SU-DHL-6 (cell line): ENCODE data around the gene GDA.

ENCODE experiments used
- H2AFZ ChIP-seq: fragments of 200-600 bp; sonication (generic); 2 replicates; pipeline ENCODE4 v1.6.1; 2014; ENCODE audit warnings: low read depth, mild to moderate bottlenecking, moderate library complexity, mixed read lengths, antibody characterized with exemption, low read length; ENCODE audit not compliant: severe bottlenecking
- H3F3A ChIP-seq: fragments of 200-600 bp; shearing (Covaris generic); 2 replicates; pipeline ENCODE4 v1.6.0; 2016; ENCODE audit warnings: antibody characterized with exemption, mild to moderate bottlenecking; ENCODE audit not compliant: insufficient read depth
- H3K27ac ChIP-seq: fragments of 200-600 bp; sonication (generic); 2 replicates; pipeline ENCODE4 v1.5.1; 2016; ENCODE audit warnings: low read depth, mild to moderate bottlenecking, low read length, moderate library complexity, mixed read lengths
- H3K27me3 ChIP-seq: fragments of 200-600 bp; sonication (generic), shearing (Covaris generic); 2 replicates; pipeline ENCODE4 v1.6.0; 2014; ENCODE audit warnings: mild to moderate bottlenecking, low read length
- H3K36me3 ChIP-seq: fragments of 200-600 bp; sonication (generic); 2 replicates; pipeline ENCODE4 v1.6.1; 2014; ENCODE audit warnings: mild to moderate bottlenecking, low read length, mixed read lengths
- H3K4me2 ChIP-seq: fragments of 300-600, 200-600 bp; shearing (Covaris generic), sonication (generic); 2 replicates; pipeline ENCODE4 v1.6.0; 2014; ENCODE audit warnings: low read length, low read depth, mild to moderate bottlenecking; ENCODE audit not compliant: poor library complexity, severe bottlenecking
- H3K4me3 ChIP-seq: fragments of 200-600 bp; sonication (generic); 2 replicates; pipeline ENCODE4 v1.5.1; 2014; ENCODE audit warnings: antibody characterized with exemption, low read length, mild to moderate bottlenecking, mixed read lengths; ENCODE audit not compliant: insufficient read depth, poor library complexity, severe bottlenecking
- H3K79me2 ChIP-seq: fragments of 200-600 bp; sonication (generic); 2 replicates; pipeline ENCODE4 v1.6.1; 2014; ENCODE audit warnings: mild to moderate bottlenecking, low read length, moderate library complexity; ENCODE audit not compliant: insufficient read depth
- H3K9ac ChIP-seq: fragments of 200-600 bp; sonication (generic); 2 replicates; pipeline ENCODE4 v1.7.0; 2014; ENCODE audit warnings: mild to moderate bottlenecking, low read length
- H3K9me2 ChIP-seq: fragments of 200-600 bp; sonication (generic); replicated peaks from 2 replicates; pipeline ENCODE4 v1.6.1; 2014; ENCODE audit warnings: low read length; ENCODE audit not compliant: insufficient read depth
- H3K9me3 ChIP-seq: fragments of 200-600 bp; sonication (generic); 2 replicates; pipeline ENCODE4 v1.6.1; 2014; ENCODE audit warnings: low read length, mixed read lengths; ENCODE audit not compliant: insufficient read depth
- H4K20me1 ChIP-seq: fragments of 200-600 bp; sonication (generic); 2 replicates; pipeline ENCODE4 v1.6.1; 2014; ENCODE audit warnings: low read depth, mild to moderate bottlenecking, antibody characterized with exemption, low read length, moderate library complexity, mixed read lengths
- EZH2phosphoT487 ChIP-seq: fragments of 200-600 bp; sonication (generic), shearing (Covaris generic); conservative IDR thresholded peaks from 2 replicates; pipeline ENCODE4 v1.6.1; 2018; ENCODE audit warnings: mild to moderate bottlenecking, antibody characterized with exemption, low read length, moderate library complexity, mixed read lengths
- TF ChIP-seq, protein P1 (sequence below): fragments of 200-600 bp; sonication (generic); IDR thresholded peaks from one replicate; pipeline ENCODE4 v1.5.1; 2017; ENCODE audit warnings: antibody characterized with exemption, mild to moderate bottlenecking, low read length, moderate library complexity; ENCODE audit not compliant: insufficient read depth, poor library complexity, severe bottlenecking

The GDA gene

DNA sequence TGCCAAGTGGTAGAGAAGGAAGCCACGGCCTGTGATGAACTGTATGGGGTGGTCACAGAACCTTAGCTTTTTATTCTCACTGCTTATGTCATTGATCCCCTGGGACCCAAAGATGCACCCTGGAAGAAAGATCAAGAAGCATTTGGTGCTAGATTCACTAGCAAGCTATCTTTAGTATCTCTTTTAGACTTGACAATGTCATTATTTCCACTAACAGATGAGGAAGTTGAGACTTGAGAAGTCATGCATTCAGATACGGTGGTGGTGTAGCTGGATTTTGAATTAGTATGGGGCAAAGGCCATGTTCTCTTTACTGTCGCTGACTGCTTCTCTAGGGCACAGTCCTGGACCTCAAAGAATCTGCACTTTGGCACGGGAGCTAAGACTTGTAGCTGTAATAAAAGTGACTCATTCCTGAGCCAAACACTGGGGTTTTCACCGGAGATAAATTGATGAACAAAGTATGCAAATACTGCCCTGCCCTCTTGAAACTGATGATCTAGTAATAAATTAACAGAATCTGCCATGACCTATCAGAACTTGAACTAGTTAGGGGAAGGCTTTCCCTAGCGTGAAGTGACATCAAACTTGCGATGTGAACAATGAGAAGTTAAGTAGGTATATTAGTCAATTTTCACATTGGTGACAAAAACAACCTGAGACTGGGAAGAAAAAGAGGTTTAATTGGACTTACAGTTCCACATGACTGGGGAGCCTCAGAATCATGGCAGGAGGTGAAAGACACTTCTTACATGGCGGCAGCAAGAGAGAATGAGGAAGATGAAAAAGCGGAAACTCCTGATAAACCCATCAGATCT lies 5.4 kb downstream of the GDA start:
- Histone ChIP-seq H3K27ac (no peak overlapping the region), H4K20me1 (no peaks in the 10 kb centered on the region), H3K79me2 (no peaks in the 10 kb centered on the region), H3K36me3 (no peaks in the 10 kb centered on the region), H3F3A (no peaks in the 10 kb centered on the region), H3K4me3 (no peak overlapping the region), H3K9me3 (no peaks in the 10 kb centered on the region), H3K27me3 (no peaks in the 10 kb centered on the region), H3K9ac (no peak overlapping the region), H2AFZ (no peak overlapping the region), H3K4me2 (no peak overlapping the region), H3K9me2 (no peaks in the 10 kb centered on the region)
- TF ChIP-seq, protein P1, sequence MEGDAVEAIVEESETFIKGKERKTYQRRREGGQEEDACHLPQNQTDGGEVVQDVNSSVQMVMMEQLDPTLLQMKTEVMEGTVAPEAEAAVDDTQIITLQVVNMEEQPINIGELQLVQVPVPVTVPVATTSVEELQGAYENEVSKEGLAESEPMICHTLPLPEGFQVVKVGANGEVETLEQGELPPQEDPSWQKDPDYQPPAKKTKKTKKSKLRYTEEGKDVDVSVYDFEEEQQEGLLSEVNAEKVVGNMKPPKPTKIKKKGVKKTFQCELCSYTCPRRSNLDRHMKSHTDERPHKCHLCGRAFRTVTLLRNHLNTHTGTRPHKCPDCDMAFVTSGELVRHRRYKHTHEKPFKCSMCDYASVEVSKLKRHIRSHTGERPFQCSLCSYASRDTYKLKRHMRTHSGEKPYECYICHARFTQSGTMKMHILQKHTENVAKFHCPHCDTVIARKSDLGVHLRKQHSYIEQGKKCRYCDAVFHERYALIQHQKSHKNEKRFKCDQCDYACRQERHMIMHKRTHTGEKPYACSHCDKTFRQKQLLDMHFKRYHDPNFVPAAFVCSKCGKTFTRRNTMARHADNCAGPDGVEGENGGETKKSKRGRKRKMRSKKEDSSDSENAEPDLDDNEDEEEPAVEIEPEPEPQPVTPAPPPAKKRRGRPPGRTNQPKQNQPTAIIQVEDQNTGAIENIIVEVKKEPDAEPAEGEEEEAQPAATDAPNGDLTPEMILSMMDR, result no peak
- no peak for TF ChIP-seq EZH2phosphoT487

DNA sequence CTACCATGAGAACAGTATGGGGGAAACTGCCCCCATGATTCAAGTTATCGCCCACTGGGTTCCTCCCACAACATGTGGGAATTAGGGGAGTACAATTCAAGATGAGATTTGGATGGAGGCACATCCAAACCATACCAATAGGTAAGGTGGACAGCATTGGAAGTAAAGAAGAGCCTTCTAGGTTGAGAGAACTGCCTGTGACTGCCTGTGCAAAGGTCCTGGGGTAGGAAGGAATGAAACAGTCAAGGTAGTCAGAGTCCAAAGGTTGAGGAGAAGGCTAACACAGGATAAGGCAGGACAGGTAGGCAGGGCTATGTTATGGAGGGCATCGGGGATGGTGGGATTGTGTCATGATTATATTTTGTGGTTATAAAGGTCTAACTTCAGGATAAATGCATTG lies 6.1 kb downstream of the GDA start:
- Histone ChIP-seq H4K20me1 (no peaks in the 10 kb centered on the region), H3K4me2 (no peak overlapping the region), H3K9me2 (no peaks in the 10 kb centered on the region), H3K4me3 (no peak overlapping the region), H3K79me2 (no peaks in the 10 kb centered on the region), H3F3A (no peaks in the 10 kb centered on the region), H3K36me3 (no peaks in the 10 kb centered on the region), H3K27ac (no peak overlapping the region), H3K9me3 (no peaks in the 10 kb centered on the region), H3K27me3 (no peaks in the 10 kb centered on the region), H2AFZ (no peak overlapping the region), H3K9ac (no peak overlapping the region)
- TF ChIP-seq, protein P1, result no peak
- no peak for TF ChIP-seq EZH2phosphoT487

DNA sequence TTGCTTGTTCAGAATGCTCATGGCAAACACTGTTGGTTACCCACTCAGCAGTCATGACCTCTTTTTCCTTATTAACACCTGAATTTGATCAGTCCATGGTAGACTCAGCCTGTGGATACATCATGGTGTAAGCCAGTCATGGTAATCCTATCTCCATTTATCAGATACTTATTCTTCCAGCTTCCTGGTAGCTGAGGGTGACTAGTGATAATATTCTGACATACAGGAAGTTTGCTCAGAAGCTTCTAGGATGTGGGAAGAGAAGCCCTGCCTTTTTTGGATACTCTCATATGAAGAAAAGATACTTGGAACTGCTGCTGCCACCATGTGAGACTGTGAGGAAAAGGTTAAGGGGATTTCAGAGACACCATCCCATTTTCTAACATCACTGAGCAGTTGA lies 7.3 kb downstream of the GDA start:
- H3K4me2 ChIP-seq, result no peak overlapping the region

More for the DNA sequence above, 7.3 kb downstream of the GDA start:
- Histone ChIP-seq H3K9ac (no peak overlapping the region), H3K9me3 (no peaks in the 10 kb centered on the region), H4K20me1 (no peaks in the 10 kb centered on the region), H3K9me2 (no peaks in the 10 kb centered on the region), H2AFZ (no peak overlapping the region), H3K79me2 (no peaks in the 10 kb centered on the region), H3K4me3 (no peak overlapping the region), H3K36me3 (no peaks in the 10 kb centered on the region), H3F3A (no peaks in the 10 kb centered on the region), H3K27me3 (no peaks in the 10 kb centered on the region), H3K27ac (no peak overlapping the region)
- TF ChIP-seq, protein P1, result no peak
- TF ChIP-seq EZH2phosphoT487, result no peak
